ENCODE data around the gene GNAQ. TPM values are rescaled to one million over a fixed set of nuclear protein-coding genes. Genes with fewer than 3 reads are reported as not detected.
A peak's percentile ranks its signal among the peaks of the same experiment; 100 is the strongest.

The GNAQ gene
- total RNA-seq, 6 experiments from 2014 or later = 41.6 to 45.8 (median 44.3) TPM

GRCh38 chr9:77771171-77771570 is 260.4 kb downstream of the GNAQ start:
- no peaks in the 10 kb centered on the region for H3K9me3 Mint-ChIP-seq

GRCh38 chr9:77770340-77770739 is 261.3 kb downstream of the GNAQ start:
- peak; percentile 38 for DNase-seq
- Mint-ChIP-seq H3K4me3 (no peak overlapping the region), H3K9me3 (no peaks in the 10 kb centered on the region), H3K36me3 (ENCODE audit: low read depth) (no peaks in the 10 kb centered on the region), H3K27ac (no peak overlapping the region), H3K4me1 (ENCODE audit: low read depth) (peaks cover 13% of the 10 kb centered on the region), H3K27me3 (ENCODE audit: insufficient read depth) (no peaks in the 10 kb centered on the region; the same call in 1 of the 2 replicates)
- TF ChIP-seq CTCF (IDR thresholded peaks at IDR 0.05) = no peak

More at GRCh38 chr9:77771171-77771570, 260.4 kb downstream of the GNAQ start:
- Mint-ChIP-seq H3K27me3 (ENCODE audit: insufficient read depth) (no peaks in the 10 kb centered on the region; the same call in 1 of the 2 replicates), H3K4me3 (no peak overlapping the region), H3K36me3 (ENCODE audit: low read depth) (no peaks in the 10 kb centered on the region), H3K4me1 (ENCODE audit: low read depth) (peaks cover 13% of the 10 kb centered on the region), H3K27ac (no peak overlapping the region; the same call in 1 of the 2 replicates)
- no peak for TF ChIP-seq CTCF (IDR thresholded peaks at IDR 0.05)
- DNase-seq = no peak

- Mint-ChIP-seq H3K9me3 (no peaks in the 10 kb centered on the region), H3K27me3 (ENCODE audit: insufficient read depth) (no peaks in the 10 kb centered on the region; the same call in 1 of the 2 replicates), H3K27ac (no peak overlapping the region), H3K4me1 (ENCODE audit: low read depth) (peaks cover 13% of the 10 kb centered on the region), H3K36me3 (ENCODE audit: low read depth) (no peaks in the 10 kb centered on the region), H3K4me3 (no peak overlapping the region)
- no peak for DNase-seq
- TF ChIP-seq CTCF (IDR thresholded peaks at IDR 0.05) = no peak
These were observed 262.4 kb downstream of the GNAQ start for GRCh38 chr9:77769246-77769645.

- TF ChIP-seq CTCF (IDR thresholded peaks at IDR 0.05) = no peak
- no peak for DNase-seq
- Mint-ChIP-seq H3K4me3 (no peak overlapping the region), H3K4me1 (ENCODE audit: low read depth) (peaks cover 13% of the 10 kb centered on the region), H3K27ac (no peak overlapping the region), H3K36me3 (ENCODE audit: low read depth) (no peaks in the 10 kb centered on the region), H3K27me3 (ENCODE audit: insufficient read depth) (no peaks in the 10 kb centered on the region; the same call in 1 of the 2 replicates), H3K9me3 (no peaks in the 10 kb centered on the region)
These were observed 265.0 kb downstream of the GNAQ start for GRCh38 chr9:77766587-77766986.

- Mint-ChIP-seq H3K27ac (no peak overlapping the region), H3K4me1 (ENCODE audit: low read depth) (peaks cover 9% of the 10 kb centered on the region), H3K4me3 (no peak overlapping the region), H3K27me3 (ENCODE audit: insufficient read depth) (no peaks in the 10 kb centered on the region; the same call in 1 of the 2 replicates), H3K36me3 (ENCODE audit: low read depth) (no peaks in the 10 kb centered on the region), H3K9me3 (no peaks in the 10 kb centered on the region)
- TF ChIP-seq CTCF (IDR thresholded peaks at IDR 0.05) = no peak
- no peak for DNase-seq
These were observed 265.8 kb downstream of the GNAQ start for GRCh38 chr9:77765781-77766259.

Data from HFFc6 (cell line).